WTC11 (cell line): Measurements from ENCODE around the gene BRD4. TPM values are rescaled to one million over a fixed set of nuclear protein-coding genes. Genes with fewer than 3 reads are reported as not detected.

Experiments
- ATAC-seq: fragments of 200-7000 bp; cut with Tn5 transposase; 2 replicates; pipeline ENCODE4 v1.10.0; 2021; ENCODE audit warnings: mild to moderate bottlenecking, moderate library complexity
- CTCF ChIA-PET: fragments of 300-600 bp; sonication (Branson Sonifier 250); formaldehyde crosslinking; loops from one replicate; lab custom pipeline; 2021; ENCODE audit warnings: antibody characterized with exemption; lab: Charles Lee
- POLR2A ChIA-PET: fragments of 350-600 bp; sonication (Branson Sonifier 250); formaldehyde crosslinking; loops from one replicate; lab custom pipeline; 2021; ENCODE audit warnings: antibody characterized with exemption; lab: Charles Lee
- DNase-seq: peaks from one replicate; pipeline ENCODE4 v3.0.0; 2021; ENCODE audit warnings: low spot score
- H3K27ac Mint-ChIP-seq: 2 replicates; pipeline ENCODE4 v1.8.0; 2021; ENCODE audit warnings: mixed read lengths
- H3K27me3 Mint-ChIP-seq: 2 replicates; pipeline ENCODE4 v1.8.0; 2021; ENCODE audit warnings: low read depth, mild to moderate bottlenecking, moderate library complexity, mixed read lengths
- H3K36me3 Mint-ChIP-seq: 2 replicates; pipeline ENCODE4 v1.8.0; 2021; ENCODE audit warnings: mixed read lengths
- H3K4me1 Mint-ChIP-seq: 2 replicates; pipeline ENCODE4 v1.8.0; 2022; ENCODE audit warnings: mixed read lengths
- H3K4me3 Mint-ChIP-seq: 2 replicates; pipeline ENCODE4 v1.8.0; 2021; ENCODE audit warnings: mild to moderate bottlenecking, moderate library complexity, mixed read lengths
- H3K9me3 Mint-ChIP-seq: 2 replicates; pipeline ENCODE4 v1.8.0; 2021; ENCODE audit warnings: mixed read lengths
- CBFB ChIP-seq: sonication (generic); formaldehyde crosslinking; IDR thresholded peaks from 2 replicates; pipeline ENCODE4 v1.8.1; 2022; ENCODE audit warnings: mild to moderate bottlenecking, low read depth, missing genetic modification reagents
- CREM ChIP-seq: sonication (generic); formaldehyde crosslinking; IDR thresholded peaks from 2 replicates; pipeline ENCODE4 v1.8.1; 2022; ENCODE audit warnings: mild to moderate bottlenecking, missing genetic modification reagents, moderate library complexity
- ERG ChIP-seq: fragments of 250-450 bp; sonication (Bioruptor Pico); IDR thresholded peaks from 2 replicates; pipeline ENCODE4 v1.8.0; 2021; ENCODE audit warnings: mild to moderate bottlenecking
- ESRRA ChIP-seq: sonication (generic); formaldehyde crosslinking; IDR thresholded peaks from 2 replicates; pipeline ENCODE4 v1.8.1; 2022; ENCODE audit warnings: mild to moderate bottlenecking, missing genetic modification reagents, borderline replicate concordance
- FOXJ3 ChIP-seq: sonication (generic); formaldehyde crosslinking; IDR thresholded peaks from 2 replicates; pipeline ENCODE4 v1.9.0; 2021; ENCODE audit warnings: missing genetic modification reagents, mild to moderate bottlenecking, borderline replicate concordance
- GTF2I ChIP-seq: fragments of 250-450 bp; sonication (Bioruptor Pico); conservative IDR thresholded peaks from 2 replicates; pipeline ENCODE4 v1.4.0; 2021; ENCODE audit warnings: mild to moderate bottlenecking
- HMGA2 ChIP-seq: fragments of 250-450 bp; sonication (Bioruptor Pico); IDR thresholded peaks from 2 replicates; pipeline ENCODE4 v1.4.0; 2021; ENCODE audit warnings: mild to moderate bottlenecking, moderate library complexity
- JUN ChIP-seq: sonication (generic); formaldehyde crosslinking; IDR thresholded peaks from 2 replicates; pipeline ENCODE4 v1.8.0; 2023; ENCODE audit warnings: mild to moderate bottlenecking, missing genetic modification reagents
- MXD4 ChIP-seq: fragments of 250-450 bp; sonication (Bioruptor Pico); IDR thresholded peaks from 2 replicates; pipeline ENCODE4 v1.8.0; 2021; ENCODE audit warnings: mild to moderate bottlenecking, moderate library complexity, borderline replicate concordance
- NFE2L1 ChIP-seq: sonication (generic); formaldehyde crosslinking; IDR thresholded peaks from 2 replicates; pipeline ENCODE4 v1.8.1; 2023; ENCODE audit warnings: missing genetic modification reagents
- NFYB ChIP-seq: sonication (generic); formaldehyde crosslinking; conservative IDR thresholded peaks from 2 replicates; pipeline ENCODE4 v1.8.0; 2022; ENCODE audit warnings: low read depth, missing genetic modification reagents
- NR1H2 ChIP-seq: sonication (generic); formaldehyde crosslinking; IDR thresholded peaks from 2 replicates; pipeline ENCODE4 v1.9.0; 2021; ENCODE audit warnings: mild to moderate bottlenecking, moderate library complexity, missing genetic modification reagents
- PRRX2 ChIP-seq: fragments of 250-450 bp; sonication (Bioruptor Pico); IDR thresholded peaks from 2 replicates; pipeline ENCODE4 v1.8.0; 2021; ENCODE audit warnings: mild to moderate bottlenecking
- ZNF396 ChIP-seq: fragments of 250-450 bp; sonication (Bioruptor Pico); IDR thresholded peaks from 2 replicates; pipeline ENCODE4 v1.8.0; 2021; ENCODE audit warnings: mild to moderate bottlenecking, moderate library complexity, borderline replicate concordance
- ZNF671 ChIP-seq: fragments of 250-450 bp; sonication (Bioruptor Pico); IDR thresholded peaks from 2 replicates; pipeline ENCODE4 v1.8.0; 2021; ENCODE audit warnings: mild to moderate bottlenecking
- total RNA-seq: library from RNA; stranded (reverse); gene quantifications from 3 replicates; pipeline ENCODE4 v1.2.3, GENCODE V29; 2021
- TF ChIP-seq, protein P1 (sequence below): fragments of 250-450 bp; sonication (Bioruptor Pico); conservative IDR thresholded peaks from 2 replicates; pipeline ENCODE4 v1.9.0; 2021; ENCODE audit warnings: mild to moderate bottlenecking
- TF ChIP-seq, protein P2 (sequence below): sonication (generic); formaldehyde crosslinking; IDR thresholded peaks from 2 replicates; pipeline ENCODE4 v1.8.1; 2023; ENCODE audit warnings: mild to moderate bottlenecking, missing genetic modification reagents
- TF ChIP-seq, protein P3 (sequence below): fragments of 250-450 bp; sonication (Bioruptor Pico); IDR thresholded peaks from 2 replicates; pipeline ENCODE4 v1.9.0; 2021; ENCODE audit warnings: moderate library complexity, mild to moderate bottlenecking, inconsistent platforms, borderline replicate concordance
- TF ChIP-seq, protein P4 (sequence below): fragments of 250-450 bp; sonication (Bioruptor Pico); IDR thresholded peaks from 2 replicates; pipeline ENCODE4 v1.9.0; 2021; ENCODE audit warnings: mild to moderate bottlenecking, borderline replicate concordance

BRD4 gene
- total RNA-seq, 1 experiment from 2014 or later: 128 TPM

DNA sequence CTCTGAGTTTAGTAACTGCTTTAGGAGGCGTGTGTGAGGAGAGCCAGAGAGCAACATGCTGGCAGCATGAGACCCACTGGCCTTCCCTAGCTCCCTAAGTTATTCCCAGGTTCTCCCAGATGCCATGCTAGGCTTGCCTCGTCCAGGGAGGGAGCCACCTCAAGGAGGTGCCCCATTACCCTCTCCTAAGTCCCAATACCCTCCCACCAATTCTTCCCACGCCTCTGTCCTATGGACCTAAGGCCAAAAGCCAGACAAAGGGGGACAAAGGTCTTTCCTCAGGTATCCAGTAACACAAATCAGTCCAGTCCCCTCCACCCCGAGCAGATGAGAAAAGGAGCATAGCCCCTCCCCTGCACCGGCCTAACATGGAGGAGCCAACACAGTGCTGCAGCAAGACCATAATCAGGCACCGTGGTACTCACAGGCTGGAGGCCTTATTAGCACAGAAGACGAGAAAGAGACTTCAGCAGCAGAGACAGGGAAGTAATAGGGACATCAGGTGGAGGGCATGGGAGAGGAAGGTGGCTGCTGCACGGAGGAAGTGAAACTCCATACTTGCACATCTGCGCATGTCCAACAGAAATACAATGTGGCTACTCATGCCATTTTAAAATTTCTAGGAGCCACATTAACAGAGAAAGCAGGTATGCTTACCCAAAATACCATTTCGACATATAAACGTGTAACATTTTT lies 46.3 kb downstream of the BRD4 start:
- no peak overlapping the region for H3K4me3 Mint-ChIP-seq
- no peak for DNase-seq
- no peaks in the 10 kb centered on the region for H3K27me3 Mint-ChIP-seq
- peaks cover 92% of the 10 kb centered on the region for H3K4me1 Mint-ChIP-seq
- H3K36me3 Mint-ChIP-seq: no peaks in the 10 kb centered on the region
- ATAC-seq: peak; percentile 23
- TF ChIP-seq HMGA2 (CRISPR knock-in tag) (no peak), ERG (no peak), JUN (CRISPR knock-in tag) (no peak), ESRRA (CRISPR knock-in tag) (no peak), FOXJ3 (CRISPR knock-in tag) (no peak), GTF2I (no peak), NFE2L1 (CRISPR knock-in tag) (no peak), ZNF396 (CRISPR knock-in tag) (no peak), PRRX2 (no peak)
- TF ChIP-seq, protein P1, sequence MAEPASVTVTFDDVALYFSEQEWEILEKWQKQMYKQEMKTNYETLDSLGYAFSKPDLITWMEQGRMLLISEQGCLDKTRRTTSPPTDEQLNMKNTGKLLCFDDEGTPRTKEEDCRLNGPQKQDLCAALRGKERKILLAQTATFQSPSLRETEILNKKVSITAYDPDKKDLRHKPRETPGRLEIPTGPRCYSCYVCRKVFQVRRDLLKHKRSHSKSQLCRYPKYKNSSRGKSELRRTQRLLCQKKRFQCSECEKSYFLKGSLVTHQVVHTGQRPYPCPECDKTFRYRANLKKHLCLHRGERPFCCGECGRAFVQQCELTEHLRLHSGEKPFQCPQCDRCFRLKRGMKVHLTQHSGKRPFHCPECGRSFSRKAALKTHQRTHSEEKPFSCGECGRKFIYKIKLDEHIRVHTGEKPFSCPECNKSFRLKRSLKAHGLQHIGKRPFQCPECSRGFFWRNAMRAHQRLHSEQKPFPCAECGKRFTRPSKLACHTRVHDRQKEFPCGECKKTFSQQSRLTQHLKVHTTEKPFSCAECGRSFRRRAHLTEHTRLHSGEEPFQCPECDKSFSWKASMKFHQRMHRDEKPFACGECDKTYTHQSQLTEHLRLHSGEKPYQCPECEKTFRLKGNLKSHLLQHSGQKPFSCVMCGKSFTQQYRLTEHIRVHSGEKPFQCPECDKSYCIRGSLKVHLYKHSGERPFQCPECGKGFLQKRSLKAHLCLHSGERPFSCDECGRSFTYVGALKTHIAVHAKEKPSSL: no peak
- TF ChIP-seq, protein P2, sequence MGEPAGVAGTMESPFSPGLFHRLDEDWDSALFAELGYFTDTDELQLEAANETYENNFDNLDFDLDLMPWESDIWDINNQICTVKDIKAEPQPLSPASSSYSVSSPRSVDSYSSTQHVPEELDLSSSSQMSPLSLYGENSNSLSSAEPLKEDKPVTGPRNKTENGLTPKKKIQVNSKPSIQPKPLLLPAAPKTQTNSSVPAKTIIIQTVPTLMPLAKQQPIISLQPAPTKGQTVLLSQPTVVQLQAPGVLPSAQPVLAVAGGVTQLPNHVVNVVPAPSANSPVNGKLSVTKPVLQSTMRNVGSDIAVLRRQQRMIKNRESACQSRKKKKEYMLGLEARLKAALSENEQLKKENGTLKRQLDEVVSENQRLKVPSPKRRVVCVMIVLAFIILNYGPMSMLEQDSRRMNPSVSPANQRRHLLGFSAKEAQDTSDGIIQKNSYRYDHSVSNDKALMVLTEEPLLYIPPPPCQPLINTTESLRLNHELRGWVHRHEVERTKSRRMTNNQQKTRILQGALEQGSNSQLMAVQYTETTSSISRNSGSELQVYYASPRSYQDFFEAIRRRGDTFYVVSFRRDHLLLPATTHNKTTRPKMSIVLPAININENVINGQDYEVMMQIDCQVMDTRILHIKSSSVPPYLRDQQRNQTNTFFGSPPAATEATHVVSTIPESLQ: no peak
- TF ChIP-seq, protein P3, sequence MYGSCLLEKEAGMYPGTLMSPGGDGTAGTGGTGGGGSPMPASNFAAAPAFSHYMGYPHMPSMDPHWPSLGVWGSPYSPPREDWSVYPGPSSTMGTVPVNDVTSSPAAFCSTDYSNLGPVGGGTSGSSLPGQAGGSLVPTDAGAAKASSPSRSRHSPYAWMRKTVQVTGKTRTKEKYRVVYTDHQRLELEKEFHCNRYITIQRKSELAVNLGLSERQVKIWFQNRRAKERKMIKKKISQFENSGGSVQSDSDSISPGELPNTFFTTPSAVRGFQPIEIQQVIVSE (CRISPR knock-in tag): no peak
- POLR2A ChIA-PET: no interaction called here
- peak overlapping the region; percentile 81 for H3K27ac Mint-ChIP-seq
- no peaks in the 10 kb centered on the region for H3K9me3 Mint-ChIP-seq
- CTCF ChIA-PET: interaction anchor here (0.6 kb wide), 1 partner anchor 261 kb away, joined by 4 read pairs; no protein-coding TSS in a partner anchor

- Mint-ChIP-seq H3K4me3 (no peak overlapping the region), H3K9me3 (no peaks in the 10 kb centered on the region), H3K27me3 (no peaks in the 10 kb centered on the region), H3K27ac (peak overlapping the region; percentile 65; the same call in 1 of the 2 replicates), H3K4me1 (peaks cover 92% of the 10 kb centered on the region), H3K36me3 (no peaks in the 10 kb centered on the region)
- no peak for TF ChIP-seq ERG
- no peak for ATAC-seq
- ChIA-PET CTCF (interaction anchor here (1.2 kb wide), 1 partner anchor 183 kb away, joined by 3 read pairs; no protein-coding TSS in a partner anchor), POLR2A (no interaction called here)
- no peak for DNase-seq
Observed at GRCh38 chr19:15284896-15285295, 47.4 kb downstream of the BRD4 start.

GRCh38 chr19:15284091-15284490 lies 48.2 kb downstream of the BRD4 start:
- no peaks in the 10 kb centered on the region for H3K27me3 Mint-ChIP-seq
- H3K27ac Mint-ChIP-seq: peak overlapping the region; percentile 83
- H3K36me3 Mint-ChIP-seq: no peaks in the 10 kb centered on the region
- CTCF ChIA-PET: interaction anchor here (0.6 to 1.4 kb wide), 4 partner anchors 8 to 183 kb away, joined by 3 to 6 read pairs (median 4); partner anchors contain the start of gene AKAP8
- H3K4me3 Mint-ChIP-seq: no peak overlapping the region
- DNase-seq: no peak
- POLR2A ChIA-PET: no interaction called here
- no peaks in the 10 kb centered on the region for H3K9me3 Mint-ChIP-seq
- peaks cover 92% of the 10 kb centered on the region for H3K4me1 Mint-ChIP-seq
- ATAC-seq: no peak
- TF ChIP-seq, protein P3 (CRISPR knock-in tag): no peak
- TF ChIP-seq ZNF671 (CRISPR knock-in tag) (no peak), CBFB (CRISPR knock-in tag) (no peak), NR1H2 (CRISPR knock-in tag) (no peak), NFYB (CRISPR knock-in tag) (no peak), NFE2L1 (CRISPR knock-in tag) (no peak), MXD4 (CRISPR knock-in tag) (no peak), CREM (no peak)
- TF ChIP-seq, protein P4, sequence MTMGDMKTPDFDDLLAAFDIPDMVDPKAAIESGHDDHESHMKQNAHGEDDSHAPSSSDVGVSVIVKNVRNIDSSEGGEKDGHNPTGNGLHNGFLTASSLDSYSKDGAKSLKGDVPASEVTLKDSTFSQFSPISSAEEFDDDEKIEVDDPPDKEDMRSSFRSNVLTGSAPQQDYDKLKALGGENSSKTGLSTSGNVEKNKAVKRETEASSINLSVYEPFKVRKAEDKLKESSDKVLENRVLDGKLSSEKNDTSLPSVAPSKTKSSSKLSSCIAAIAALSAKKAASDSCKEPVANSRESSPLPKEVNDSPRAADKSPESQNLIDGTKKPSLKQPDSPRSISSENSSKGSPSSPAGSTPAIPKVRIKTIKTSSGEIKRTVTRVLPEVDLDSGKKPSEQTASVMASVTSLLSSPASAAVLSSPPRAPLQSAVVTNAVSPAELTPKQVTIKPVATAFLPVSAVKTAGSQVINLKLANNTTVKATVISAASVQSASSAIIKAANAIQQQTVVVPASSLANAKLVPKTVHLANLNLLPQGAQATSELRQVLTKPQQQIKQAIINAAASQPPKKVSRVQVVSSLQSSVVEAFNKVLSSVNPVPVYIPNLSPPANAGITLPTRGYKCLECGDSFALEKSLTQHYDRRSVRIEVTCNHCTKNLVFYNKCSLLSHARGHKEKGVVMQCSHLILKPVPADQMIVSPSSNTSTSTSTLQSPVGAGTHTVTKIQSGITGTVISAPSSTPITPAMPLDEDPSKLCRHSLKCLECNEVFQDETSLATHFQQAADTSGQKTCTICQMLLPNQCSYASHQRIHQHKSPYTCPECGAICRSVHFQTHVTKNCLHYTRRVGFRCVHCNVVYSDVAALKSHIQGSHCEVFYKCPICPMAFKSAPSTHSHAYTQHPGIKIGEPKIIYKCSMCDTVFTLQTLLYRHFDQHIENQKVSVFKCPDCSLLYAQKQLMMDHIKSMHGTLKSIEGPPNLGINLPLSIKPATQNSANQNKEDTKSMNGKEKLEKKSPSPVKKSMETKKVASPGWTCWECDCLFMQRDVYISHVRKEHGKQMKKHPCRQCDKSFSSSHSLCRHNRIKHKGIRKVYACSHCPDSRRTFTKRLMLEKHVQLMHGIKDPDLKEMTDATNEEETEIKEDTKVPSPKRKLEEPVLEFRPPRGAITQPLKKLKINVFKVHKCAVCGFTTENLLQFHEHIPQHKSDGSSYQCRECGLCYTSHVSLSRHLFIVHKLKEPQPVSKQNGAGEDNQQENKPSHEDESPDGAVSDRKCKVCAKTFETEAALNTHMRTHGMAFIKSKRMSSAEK: no peak
